HG03103 (cell line): ENCODE data around the gene ZIC5.

Source experiments
- ATAC-seq: cut with Tn5 transposase; IDR thresholded peaks from one replicate; pipeline ENCODE4 v1.9.1; 2021; ENCODE audit warnings: low read depth; ENCODE audit not compliant: unreplicated experiment

Gene ZIC5

GRCh38 chr13:99977912-99978798, 6.6 kb upstream of the ZIC5 start:
- no peak for ATAC-seq

DNA sequence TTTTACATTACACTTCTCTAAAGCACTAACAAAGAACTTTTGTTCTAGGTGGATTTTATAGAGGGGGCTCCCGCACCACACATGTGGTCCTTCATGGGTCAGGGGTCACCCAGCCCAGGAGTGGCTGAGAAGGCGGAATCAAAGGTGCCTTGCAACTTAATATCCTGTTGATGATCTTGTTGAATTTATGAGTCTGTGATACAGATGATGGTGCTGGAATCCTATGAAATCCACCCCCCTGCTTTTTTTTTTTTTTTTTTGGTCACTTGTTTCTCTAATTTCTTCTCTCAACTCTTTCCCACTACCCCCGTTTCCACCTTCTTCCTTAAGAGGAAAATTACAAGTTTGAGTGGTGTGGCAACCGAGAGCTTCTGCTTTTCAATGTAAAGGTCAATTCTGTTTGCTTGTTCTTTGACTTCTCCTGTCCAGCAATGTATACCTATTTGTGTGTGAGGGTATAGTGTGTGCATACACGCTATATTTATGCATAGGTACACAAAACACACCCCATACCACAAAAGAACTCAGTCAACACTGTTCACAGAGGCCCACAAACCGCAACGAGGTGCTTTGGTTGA, 5.9 kb upstream of the ZIC5 start:
- no peak for ATAC-seq

DNA sequence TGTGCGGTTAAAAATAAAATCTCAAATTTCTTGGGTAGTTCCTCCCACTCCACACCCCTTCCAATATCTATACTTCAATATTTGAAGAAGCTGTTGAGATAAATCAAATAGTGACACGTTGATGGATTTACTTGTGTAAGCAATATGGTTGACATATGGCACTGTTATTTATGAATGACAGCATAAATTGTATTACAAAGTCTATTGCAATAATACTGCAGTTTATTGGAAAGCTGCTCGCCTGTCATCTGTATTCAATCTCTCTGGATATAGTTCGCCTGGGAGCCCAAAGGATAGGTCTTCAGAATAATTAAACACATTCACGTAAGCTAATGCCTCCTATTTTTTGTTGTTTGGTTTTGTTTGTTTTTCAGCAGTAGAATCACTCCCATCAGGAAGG, 5.0 kb upstream of the ZIC5 start:
- no peak for ATAC-seq

GRCh38 chr13:99975626-99976025, 4.1 kb upstream of the ZIC5 start:
- ATAC-seq = no peak

DNA sequence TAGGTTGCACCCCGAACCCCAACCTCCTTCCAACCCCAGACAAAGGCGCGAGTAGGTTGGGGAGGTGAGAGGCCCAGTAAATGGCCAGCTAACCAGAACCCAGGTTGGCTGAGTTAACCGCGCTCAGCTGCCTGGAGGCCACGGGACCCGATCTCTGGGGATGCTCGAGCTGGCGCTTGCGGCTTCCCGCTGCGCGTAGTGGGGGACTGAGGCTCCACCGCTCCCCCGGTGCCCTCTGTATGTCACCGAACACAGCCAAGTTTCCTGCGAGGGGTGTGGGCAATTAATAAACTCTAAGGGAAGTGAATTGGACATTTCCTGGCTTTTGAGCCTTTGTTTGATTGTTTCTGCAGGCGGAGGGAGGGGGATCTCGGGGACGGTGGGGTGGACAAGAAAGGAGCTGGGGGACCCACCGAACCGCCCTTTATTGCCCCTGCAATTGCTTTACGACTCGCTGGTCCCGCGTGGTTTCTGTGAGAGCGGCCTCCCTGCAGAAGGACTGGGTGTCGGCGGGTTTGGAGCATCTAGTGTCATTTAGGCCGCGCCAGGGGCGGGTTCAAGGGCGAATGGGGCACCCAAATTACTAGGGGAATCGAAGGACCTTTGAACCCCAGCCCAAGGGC, 3.5 kb upstream of the ZIC5 start:
- ATAC-seq = no peak

- no peak for ATAC-seq
Observed at GRCh38 chr13:99974296-99974938, 2.9 kb upstream of the ZIC5 start.

DNA sequence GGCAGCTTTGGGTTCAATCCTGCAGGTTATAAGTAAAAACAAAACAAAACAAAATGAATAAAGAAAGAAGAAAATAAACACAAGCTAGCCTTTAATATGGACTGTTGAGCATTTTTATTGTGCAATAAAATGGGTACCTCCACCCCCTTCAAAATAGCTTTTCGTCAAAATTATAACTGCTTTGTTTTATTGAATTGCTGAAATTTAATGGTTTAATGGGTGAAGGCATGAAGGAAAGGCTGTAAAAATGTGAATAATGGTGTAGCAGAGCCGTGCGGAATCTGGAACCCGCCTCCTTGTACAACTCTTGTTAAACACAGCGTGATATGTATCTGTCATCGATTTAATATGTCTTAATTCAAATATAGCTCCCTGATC, 2.2 kb upstream of the ZIC5 start:
- no peak for ATAC-seq

DNA sequence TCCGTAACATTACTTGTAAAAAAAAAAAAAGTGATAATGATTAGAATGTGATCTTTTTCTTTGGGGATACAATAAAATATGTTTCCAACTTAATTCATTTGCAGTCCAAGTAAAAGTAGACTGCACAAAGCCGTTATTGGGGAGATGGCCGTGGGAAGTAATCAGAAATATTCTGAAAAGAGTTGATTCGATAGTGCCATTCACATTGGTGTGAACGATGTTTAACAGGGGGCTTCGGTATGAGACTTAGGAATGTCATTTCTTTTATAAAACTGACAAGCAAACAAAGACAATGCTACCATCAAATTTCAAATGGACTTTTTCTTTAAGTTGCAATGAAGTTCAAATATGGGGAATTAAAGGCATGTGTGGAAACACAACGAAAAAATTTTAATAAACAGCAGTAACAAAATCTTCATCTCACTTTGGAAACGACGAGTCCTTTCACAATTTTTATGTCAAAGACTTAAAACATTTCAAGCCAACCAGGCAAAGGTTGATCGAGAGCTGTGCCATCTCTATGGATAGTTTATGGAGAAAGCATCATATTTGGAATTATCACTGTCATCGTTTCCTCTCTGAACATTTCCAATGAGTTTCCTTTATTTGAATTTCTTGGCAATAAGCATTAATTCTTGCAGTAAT, 1.7 kb upstream of the ZIC5 start:
- no peak for ATAC-seq

DNA sequence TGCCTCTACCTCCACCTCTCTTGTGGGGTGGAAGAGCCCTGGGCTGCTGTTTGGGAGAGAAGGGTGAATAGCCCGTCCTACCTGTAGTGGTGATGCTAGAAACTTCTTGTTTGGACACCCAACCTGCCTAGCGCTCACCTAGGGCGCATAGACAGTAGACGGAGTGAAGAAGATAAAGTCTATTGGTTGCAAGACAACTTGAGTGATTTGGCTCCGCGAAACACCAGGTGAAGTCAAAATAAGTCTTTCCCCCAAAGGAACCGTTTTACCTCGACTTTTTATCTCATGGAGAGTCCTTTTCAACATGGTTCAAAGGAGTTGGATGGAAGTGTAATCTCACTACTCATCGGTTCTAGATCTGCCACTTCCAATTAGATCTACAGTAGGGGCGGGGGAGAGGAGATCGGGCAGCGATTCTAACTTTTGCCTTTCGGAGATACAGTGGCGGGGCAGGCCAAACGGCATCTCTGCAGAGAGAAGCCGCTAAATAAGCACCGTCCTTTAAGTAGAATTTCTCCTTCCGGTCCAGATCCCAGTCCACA, 694 bp upstream of the ZIC5 start:
- ATAC-seq = no peak

GRCh38 chr13:99970651-99971575, 654 bp downstream of the ZIC5 start:
- no peak for ATAC-seq

DNA sequence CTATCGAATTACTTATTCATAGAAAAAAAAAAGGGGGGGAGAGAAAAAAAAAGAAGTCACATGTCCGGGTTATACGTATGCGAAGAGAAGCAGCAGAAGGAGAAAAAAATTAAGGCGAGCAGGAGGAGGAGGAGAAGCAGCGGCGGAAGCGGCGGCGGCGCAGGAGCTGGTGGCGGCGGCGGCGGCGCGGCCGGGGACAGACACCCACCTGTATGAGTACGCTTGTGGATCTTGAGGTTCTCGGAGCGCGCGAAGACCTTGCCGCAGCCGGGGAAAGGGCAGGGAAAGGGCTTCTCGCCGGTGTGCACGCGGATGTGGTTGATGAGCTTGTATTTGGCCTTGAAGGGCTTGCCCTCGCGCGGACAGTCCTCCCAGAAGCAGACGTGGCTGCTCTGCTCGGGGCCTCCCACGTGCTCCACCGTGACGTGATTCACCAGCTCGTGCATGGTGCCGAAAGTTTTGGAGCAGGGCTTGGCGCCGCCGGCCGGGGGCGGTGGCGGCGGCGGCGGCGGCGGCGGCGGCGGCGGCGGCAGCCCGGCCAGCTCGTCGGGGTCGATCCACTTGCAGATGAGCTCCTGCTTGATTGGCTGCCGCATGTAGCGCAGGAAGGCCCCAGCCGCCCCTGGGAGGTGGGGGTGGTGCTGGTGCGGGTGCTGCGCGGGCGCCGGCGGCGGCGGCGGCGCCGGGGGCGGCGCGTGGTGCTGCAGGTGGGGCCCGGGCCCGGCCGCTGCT, 1.5 kb downstream of the ZIC5 start:
- ATAC-seq = no peak

GRCh38 chr13:99969453-99969918, 2.1 kb downstream of the ZIC5 start:
- no peak for ATAC-seq

DNA sequence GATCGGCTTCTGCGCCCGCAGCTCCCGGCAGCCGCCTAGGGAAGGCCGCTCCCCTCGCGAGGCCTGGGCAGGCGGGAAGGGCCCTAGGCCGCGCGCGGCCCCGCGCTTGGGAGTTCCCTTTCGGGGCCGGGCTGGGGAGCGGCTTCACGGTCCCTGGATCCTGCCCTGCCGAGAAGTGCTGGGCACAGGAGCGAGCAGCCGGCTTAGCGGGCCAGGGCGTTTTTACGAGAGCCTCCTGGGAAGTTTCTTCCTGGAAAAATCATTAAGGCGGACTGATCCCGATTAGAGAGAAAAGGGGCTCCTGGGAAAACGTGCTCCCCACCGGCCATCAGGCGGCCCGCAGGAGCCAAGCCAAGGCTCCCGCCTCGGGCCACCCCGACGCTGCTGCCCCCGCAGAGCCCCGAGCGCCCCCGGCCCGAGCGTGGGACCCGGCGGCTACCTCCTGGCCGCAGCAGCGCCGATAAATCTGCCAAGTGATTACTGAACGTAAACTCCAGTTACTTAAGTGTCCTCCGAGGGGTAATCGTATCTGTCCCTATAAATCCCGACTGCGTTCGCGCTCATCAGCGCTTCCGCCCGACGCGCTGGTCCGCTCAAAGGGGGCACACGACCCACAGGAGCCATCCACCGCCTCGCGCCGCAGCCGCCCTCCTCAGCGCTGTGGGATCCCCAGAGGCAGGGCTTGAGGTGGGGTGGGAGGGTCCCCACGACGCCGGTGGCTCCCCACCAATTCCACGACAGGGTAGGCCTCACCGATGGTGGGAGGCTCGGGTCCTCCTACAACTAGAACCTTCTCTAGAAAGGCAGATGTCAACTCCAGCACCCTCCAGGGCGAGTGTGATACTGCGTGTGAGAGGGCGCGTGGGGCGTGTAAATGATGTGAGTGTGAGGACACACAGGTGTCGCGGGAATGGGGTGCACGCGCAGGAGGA, 2.8 kb downstream of the ZIC5 start:
- ATAC-seq = no peak

- ATAC-seq = no peak
Observed at GRCh38 chr13:99967869-99968520, 3.6 kb downstream of the ZIC5 start.

GRCh38 chr13:99967498-99967868, 4.1 kb downstream of the ZIC5 start:
- no peak for ATAC-seq

- no peak for ATAC-seq
Observed at GRCh38 chr13:99966064-99966805, 5.3 kb downstream of the ZIC5 start.
